ENCODE measurements around the gene WWOX. TPM values are rescaled to one million over a fixed set of nuclear protein-coding genes. Genes with fewer than 3 reads are reported as not detected.

WWOX gene
- polyA plus RNA-seq, 2 of the 4 experiments (the other 2 are of a cell fraction): 16.0 to 17.2 TPM

- TF ChIP-seq EP300 (IDR thresholded peaks at IDR 0.05) (no peak), MAFK (IDR thresholded peaks at IDR 0.05; ENCODE audit: partially characterized antibody) (no peak), MAX (IDR thresholded peaks at IDR 0.05) (no peak), PHF8 (IDR thresholded peaks at IDR 0.05; ENCODE audit: borderline replicate concordance, low read depth) (no peak), EHMT2 (IDR thresholded peaks at IDR 0.05; ENCODE audit: low read depth) (no peak)
- WGBS (ENCODE audit: missing lambda C conversion rate): 49% methylated on average over 10 of the region's 10 CpGs
- CTCF ChIA-PET: no interaction called here
- Histone ChIP-seq H3K27ac (no peak overlapping the region), H3K9me3 (no peaks in the 10 kb centered on the region; the same call in 2 of the 3 replicates), H3K4me1 (no peaks in the 10 kb centered on the region), H3K4me3 (no peak overlapping the region), H3K4me2 (no peak overlapping the region)
- no peak for FAIRE-seq
- no peak for DNase-seq (ENCODE audit: low read depth in 1 of 2, low spot score in 1 of 2)
- POLR2A ChIA-PET: no interaction called here
- ATAC-seq: no peak
Observed at GRCh38 chr16:79093554-79093967, 994.1 kb downstream of the WWOX start.

GRCh38 chr16:79096246-79096645 lies 996.8 kb downstream of the WWOX start:
- Histone ChIP-seq H3K4me2 (no peak overlapping the region), H3K4me1 (no peaks in the 10 kb centered on the region), H3K4me3 (no peak overlapping the region), H3K9me3 (no peaks in the 10 kb centered on the region; the same call in 2 of the 3 replicates), H3K27ac (no peak overlapping the region)
- ChIA-PET CTCF (no interaction called here), POLR2A (no interaction called here)
- ATAC-seq (no peak), FAIRE-seq (no peak), DNase-seq (ENCODE audit: low read depth in 1 of 2, low spot score in 1 of 2) (no peak)
- 16% methylated on average over 7 of the region's 7 CpGs for WGBS (ENCODE audit: missing lambda C conversion rate)
- TF ChIP-seq FOXS1 (CRISPR knock-in tag; IDR thresholded peaks at IDR 0.05): no peak
- TF ChIP-seq JUNB (IDR thresholded peaks at IDR 0.05): no peak

GRCh38 chr16:79097166-79097565 lies 997.7 kb downstream of the WWOX start:
- Histone ChIP-seq H3K4me1 (no peaks in the 10 kb centered on the region), H3K4me3 (no peak overlapping the region), H3K4me2 (no peak overlapping the region), H3K27ac (no peak overlapping the region), H3K9me3 (no peaks in the 10 kb centered on the region)
- FAIRE-seq (no peak), ATAC-seq (no peak), DNase-seq (ENCODE audit: low read depth in 1 of 2, low spot score in 1 of 2) (no peak)
- CTCF ChIA-PET: interaction anchor here (0.6 kb wide), 1 partner anchor 1118 kb away, joined by 3 read pairs; no protein-coding TSS in a partner anchor
- no peak for TF ChIP-seq MAX (IDR thresholded peaks at IDR 0.05)
- TF ChIP-seq NR3C1 (IDR thresholded peaks at IDR 0.05): no peak
- TF ChIP-seq ZNF302 (CRISPR knock-in tag; IDR thresholded peaks at IDR 0.05): no peak
- TF ChIP-seq SMC3 (IDR thresholded peaks at IDR 0.05): no peak
- TF ChIP-seq ZC3H11A (IDR thresholded peaks at IDR 0.05): no peak
- TF ChIP-seq NFE2L2 (conservative IDR thresholded peaks at IDR 0.05; ENCODE audit: low read length): no peak
- TF ChIP-seq RARB (CRISPR knock-in tag; IDR thresholded peaks at IDR 0.05): no peak
- TF ChIP-seq FOSL2 (IDR thresholded peaks at IDR 0.05): no peak
- TF ChIP-seq FOSL2 (CRISPR knock-in tag; IDR thresholded peaks at IDR 0.05): no peak
- TF ChIP-seq FOSB (CRISPR knock-in tag; IDR thresholded peaks at IDR 0.05): no peak
- no peak for TF ChIP-seq ZFP36 (IDR thresholded peaks at IDR 0.05; ENCODE audit: borderline replicate concordance, partially characterized antibody)
- no peak for TF ChIP-seq POLR2AphosphoS2 (conservative IDR thresholded peaks at IDR 0.05; ENCODE audit: low read length)
- TF ChIP-seq TFCP2L1 (CRISPR knock-in tag; IDR thresholded peaks at IDR 0.05): no peak
- TF ChIP-seq, protein P1, sequence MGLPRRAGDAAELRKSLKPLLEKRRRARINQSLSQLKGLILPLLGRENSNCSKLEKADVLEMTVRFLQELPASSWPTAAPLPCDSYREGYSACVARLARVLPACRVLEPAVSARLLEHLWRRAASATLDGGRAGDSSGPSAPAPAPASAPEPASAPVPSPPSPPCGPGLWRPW (IDR thresholded peaks at IDR 0.05): no peak
- no peak for TF ChIP-seq BCL3 (IDR thresholded peaks at IDR 0.05)
- TF ChIP-seq ATOH8 (CRISPR knock-in tag; IDR thresholded peaks at IDR 0.05; ENCODE audit: low read depth): no peak
- WGBS (ENCODE audit: missing lambda C conversion rate): 60% methylated on average over 7 of the region's 7 CpGs
- POLR2A ChIA-PET: no interaction called here
